BLaER1 (cell line): Measurements from ENCODE around the gene RPS6KA5.

Experiments
- H3K27ac ChIP-seq: shearing (Covaris generic); formaldehyde crosslinking; 2 replicates; pipeline ENCODE4 v1.8.1; 2022
- H3K27me3 ChIP-seq: shearing (Covaris generic); formaldehyde crosslinking; 2 replicates; pipeline ENCODE4 v1.8.1; 2022
- H3K36me3 ChIP-seq: shearing (Covaris generic); formaldehyde crosslinking; 2 replicates; pipeline ENCODE4 v1.8.1; 2022
- H3K4me1 ChIP-seq: shearing (Covaris generic); formaldehyde crosslinking; 2 replicates; pipeline ENCODE4 v1.8.1; 2022
- H3K4me2 ChIP-seq: shearing (Covaris generic); formaldehyde crosslinking; 2 replicates; pipeline ENCODE4 v1.8.1; 2022
- H3K4me3 ChIP-seq: shearing (Covaris generic); formaldehyde crosslinking; 2 replicates; pipeline ENCODE4 v1.8.1; 2022
- H3K9ac ChIP-seq: shearing (Covaris generic); formaldehyde crosslinking; 2 replicates; pipeline ENCODE4 v1.8.1; 2022
- H3K9me3 ChIP-seq: shearing (Covaris generic); formaldehyde crosslinking; 2 replicates; pipeline ENCODE4 v1.8.1; 2022
- H4K20me1 ChIP-seq: shearing (Covaris generic); formaldehyde crosslinking; 2 replicates; pipeline ENCODE4 v1.8.1; 2022
- Cebpa-rat ChIP-seq: shearing (Covaris generic); IDR thresholded peaks from 2 replicates; pipeline ENCODE4 v1.8.1; 2022

The RPS6KA5 gene

DNA sequence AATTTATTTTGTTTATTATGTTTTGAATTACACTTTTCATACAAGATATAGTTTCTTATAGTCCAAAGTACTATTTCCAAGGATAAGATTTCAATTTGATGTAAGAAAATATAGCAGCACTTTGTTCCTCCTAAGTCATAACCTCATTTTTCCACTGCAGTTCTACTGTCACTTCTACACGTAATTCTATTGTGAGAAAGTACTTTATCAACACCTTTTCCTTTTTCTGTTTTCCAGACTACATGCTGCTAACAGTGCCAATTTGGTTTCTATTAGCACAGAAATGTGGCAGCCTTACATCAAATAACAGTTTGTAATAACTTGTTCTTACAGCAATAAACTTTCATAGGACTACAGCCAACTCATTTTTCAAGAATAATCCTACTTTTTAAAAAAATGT is 45.0 kb downstream of the RPS6KA5 start:
- Histone ChIP-seq H3K27me3 (no peaks in the 10 kb centered on the region), H3K27ac (no peak overlapping the region), H3K4me1 (no peaks in the 10 kb centered on the region), H3K9ac (no peak overlapping the region), H3K9me3 (no peaks in the 10 kb centered on the region), H3K4me3 (no peak overlapping the region), H3K4me2 (no peak overlapping the region), H4K20me1 (no peaks in the 10 kb centered on the region), H3K36me3 (no peaks in the 10 kb centered on the region)
- TF ChIP-seq Cebpa-rat: no peak

DNA sequence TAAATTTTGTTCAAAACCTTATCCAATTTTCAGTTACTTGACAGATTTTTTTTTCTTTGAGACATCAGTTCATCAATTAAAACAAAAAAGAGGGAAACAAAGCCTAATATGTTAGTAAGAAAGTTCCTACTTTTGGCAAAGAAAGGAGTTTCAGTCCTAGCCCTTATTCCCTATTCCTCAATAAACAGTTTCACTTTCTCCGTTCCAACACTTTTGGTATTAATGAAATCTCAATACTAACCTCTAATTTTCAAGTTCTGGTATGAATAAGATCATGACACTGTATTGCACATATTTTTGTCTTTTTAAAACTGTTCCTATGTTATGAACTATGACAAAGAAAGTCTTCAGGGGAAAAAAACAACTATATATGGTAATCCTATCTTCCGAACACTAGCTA is 48.4 kb downstream of the RPS6KA5 start:
- Histone ChIP-seq H3K27me3 (no peaks in the 10 kb centered on the region), H3K9me3 (no peaks in the 10 kb centered on the region), H3K4me1 (peaks cover 16% of the 10 kb centered on the region), H3K27ac (no peak overlapping the region), H3K36me3 (no peaks in the 10 kb centered on the region), H3K4me2 (no peak overlapping the region), H4K20me1 (no peaks in the 10 kb centered on the region), H3K4me3 (no peak overlapping the region), H3K9ac (no peak overlapping the region)
- no peak for TF ChIP-seq Cebpa-rat

DNA sequence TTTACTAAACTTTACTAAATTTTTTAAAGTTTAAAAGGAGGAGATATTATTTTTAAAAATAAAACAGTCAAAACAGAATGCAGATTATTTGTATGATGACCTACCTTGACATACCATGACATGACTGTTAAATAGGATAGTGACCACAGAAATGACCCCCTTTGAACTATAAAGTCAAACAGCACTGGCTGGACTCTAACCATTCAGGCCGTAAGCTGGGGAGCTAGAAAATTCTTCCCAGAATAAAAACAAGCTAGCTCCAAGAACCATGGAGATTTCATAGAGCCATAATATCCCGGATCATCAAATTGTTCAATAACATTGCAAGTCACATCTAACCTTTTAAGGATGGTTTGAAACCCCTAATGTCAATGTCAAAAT is 50.3 kb downstream of the RPS6KA5 start:
- Histone ChIP-seq H3K4me1 (peaks cover 16% of the 10 kb centered on the region), H3K4me2 (peak overlapping the region; percentile 55), H3K9me3 (no peaks in the 10 kb centered on the region), H3K27me3 (no peaks in the 10 kb centered on the region), H3K4me3 (no peak overlapping the region), H3K36me3 (no peaks in the 10 kb centered on the region), H3K27ac (no peak overlapping the region), H4K20me1 (no peaks in the 10 kb centered on the region), H3K9ac (no peak overlapping the region)
- TF ChIP-seq Cebpa-rat: no peak

DNA sequence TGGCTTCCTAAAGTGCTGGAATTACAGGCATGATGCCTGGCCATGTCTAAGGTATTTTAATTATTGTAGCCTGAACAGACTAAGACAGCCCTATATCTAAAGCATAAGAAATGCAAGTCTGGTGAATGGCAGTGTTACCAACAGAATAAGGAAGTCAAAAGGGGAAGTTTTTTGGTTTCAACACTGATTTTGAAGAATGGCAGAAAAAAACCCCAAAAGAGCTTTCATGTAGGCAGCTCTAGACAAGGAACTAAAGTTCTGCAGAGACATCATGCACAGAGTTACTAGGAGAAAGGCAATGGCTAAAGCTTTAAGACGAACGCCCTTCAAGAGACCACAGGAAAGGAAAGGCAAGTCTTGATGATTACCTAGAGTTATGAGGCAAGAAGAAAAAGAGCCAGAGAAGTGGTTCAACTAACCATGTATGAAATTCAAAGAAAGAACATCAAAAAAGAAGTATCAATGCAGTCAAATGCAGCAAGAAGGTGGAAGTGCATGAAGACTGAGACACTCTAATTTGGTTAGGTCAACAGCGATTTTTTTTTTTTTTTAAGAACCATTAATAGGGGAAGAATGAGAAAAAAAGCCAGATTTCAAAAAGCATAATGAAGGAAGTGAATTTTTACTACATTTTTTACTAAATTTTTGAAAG is 50.8 kb downstream of the RPS6KA5 start:
- no peak overlapping the region for H3K9ac ChIP-seq
- H3K9me3 ChIP-seq: no peaks in the 10 kb centered on the region
- peak overlapping the region; percentile 55 for H3K4me2 ChIP-seq
- no peaks in the 10 kb centered on the region for H3K27me3 ChIP-seq
- H3K4me3 ChIP-seq: no peak overlapping the region
- no peak for TF ChIP-seq Cebpa-rat
- 0 out of 2 replicates have a peak overlapping the region, but pooled peaks have one; percentile 15 for H3K27ac ChIP-seq
- H3K4me1 ChIP-seq: peaks cover 16% of the 10 kb centered on the region
- H3K36me3 ChIP-seq: no peaks in the 10 kb centered on the region
- H4K20me1 ChIP-seq: no peaks in the 10 kb centered on the region

DNA sequence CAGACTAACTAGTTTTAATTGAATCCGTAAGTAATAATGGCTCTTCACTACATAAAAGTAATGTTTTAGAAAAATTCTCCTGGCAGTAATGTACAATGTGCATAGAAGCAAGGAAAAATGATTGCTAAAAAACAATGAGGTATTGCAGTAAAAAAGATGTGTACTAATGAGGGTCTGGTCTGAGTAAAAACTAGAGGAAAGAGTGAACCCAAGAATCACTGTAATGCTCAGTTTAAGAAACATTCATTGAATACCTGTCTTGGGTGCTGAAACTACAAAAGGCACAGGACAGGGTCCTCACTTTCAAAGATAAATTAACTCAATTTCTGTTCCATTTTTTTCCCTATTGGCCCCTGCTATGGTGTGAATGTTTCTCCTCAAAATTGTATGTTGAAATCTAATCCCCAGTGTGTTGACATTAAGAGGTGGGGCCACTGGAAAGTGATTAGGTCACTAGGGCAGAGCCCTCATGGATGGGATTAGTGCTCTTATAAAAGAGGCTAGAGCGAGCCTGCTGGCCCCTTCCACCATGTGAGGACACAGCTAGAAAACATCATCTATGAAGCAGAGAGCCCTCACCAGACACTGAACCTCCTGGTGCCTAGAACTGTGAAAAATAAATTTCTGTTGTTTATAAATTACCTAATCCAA is 51.6 kb downstream of the RPS6KA5 start:
- TF ChIP-seq Cebpa-rat: no peak
- peaks cover 16% of the 10 kb centered on the region for H3K4me1 ChIP-seq
- H3K27ac ChIP-seq: 0 out of 2 replicates have a peak overlapping the region, but pooled peaks have one; percentile 15
- no peaks in the 10 kb centered on the region for H3K36me3 ChIP-seq
- no peak overlapping the region for H3K4me3 ChIP-seq
- no peaks in the 10 kb centered on the region for H4K20me1 ChIP-seq
- H3K9me3 ChIP-seq: no peaks in the 10 kb centered on the region
- H3K27me3 ChIP-seq: no peaks in the 10 kb centered on the region
- H3K9ac ChIP-seq: no peak overlapping the region
- H3K4me2 ChIP-seq: peak overlapping the region; percentile 55

DNA sequence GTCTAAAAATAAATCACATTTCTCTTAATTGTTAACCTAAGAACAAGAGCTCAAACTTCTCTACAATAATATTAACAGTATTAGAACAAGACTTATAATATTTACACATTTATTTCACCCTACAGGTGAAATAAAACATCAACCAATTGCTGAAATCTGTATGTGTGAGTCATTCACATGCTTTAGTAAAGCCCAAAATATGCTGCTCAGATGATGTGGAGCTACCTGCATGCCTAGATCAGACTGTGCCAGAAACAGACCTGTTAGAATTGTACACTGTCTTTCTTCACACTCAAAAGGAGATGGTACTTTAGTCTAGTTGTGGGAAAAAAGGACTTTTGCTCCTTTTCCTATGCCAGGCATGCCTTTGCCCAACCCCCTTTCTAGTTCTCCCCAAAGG is 54.7 kb downstream of the RPS6KA5 start:
- Histone ChIP-seq H3K4me3 (no peak overlapping the region), H3K27me3 (no peaks in the 10 kb centered on the region), H4K20me1 (no peaks in the 10 kb centered on the region), H3K27ac (no peak overlapping the region), H3K9ac (no peak overlapping the region), H3K4me2 (no peak overlapping the region), H3K36me3 (no peaks in the 10 kb centered on the region), H3K4me1 (peaks cover 16% of the 10 kb centered on the region), H3K9me3 (no peaks in the 10 kb centered on the region)
- TF ChIP-seq Cebpa-rat: no peak

DNA sequence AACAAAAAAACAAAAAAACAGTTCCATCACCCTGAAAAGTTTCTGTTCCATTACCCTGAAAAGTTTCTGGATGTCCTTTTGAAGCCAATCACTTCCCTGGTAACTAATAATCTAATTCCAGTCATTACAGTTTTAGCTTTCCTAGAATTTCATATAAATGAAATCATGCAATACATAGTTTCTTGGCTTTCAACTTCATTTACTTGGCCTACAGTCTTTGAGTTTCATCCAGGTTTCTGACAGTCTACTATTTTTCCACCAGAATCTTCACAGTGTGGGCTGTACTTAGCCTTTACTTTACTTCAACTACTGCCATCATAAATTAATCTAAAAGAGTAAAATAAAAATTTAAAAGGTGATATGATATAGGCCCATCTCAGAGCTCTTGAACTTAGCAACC is 55.5 kb downstream of the RPS6KA5 start:
- Histone ChIP-seq H3K4me1 (peaks cover 12% of the 10 kb centered on the region), H3K27me3 (no peaks in the 10 kb centered on the region), H4K20me1 (no peaks in the 10 kb centered on the region), H3K9me3 (no peaks in the 10 kb centered on the region), H3K9ac (no peak overlapping the region), H3K27ac (no peak overlapping the region), H3K36me3 (no peaks in the 10 kb centered on the region), H3K4me3 (no peak overlapping the region), H3K4me2 (no peak overlapping the region)
- TF ChIP-seq Cebpa-rat: no peak

DNA sequence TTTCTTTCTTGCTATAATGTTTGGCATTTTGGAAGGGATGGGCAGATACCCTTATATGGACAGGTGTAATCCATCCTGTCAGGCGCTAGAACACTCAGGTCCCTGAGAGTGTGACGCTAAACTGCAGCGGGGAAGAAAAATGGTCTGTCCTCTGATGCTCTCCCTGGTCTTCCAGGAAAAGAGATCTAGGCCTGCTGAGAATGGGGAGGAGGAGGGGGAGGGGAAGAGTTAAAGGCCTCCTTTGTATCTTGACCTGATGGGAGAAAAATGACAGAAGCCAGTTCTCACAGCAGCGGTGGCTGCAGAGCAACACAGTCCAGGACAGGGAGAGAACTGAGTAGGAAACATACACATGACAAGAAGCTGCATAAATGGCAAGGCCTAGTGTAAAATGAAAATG is 61.1 kb downstream of the RPS6KA5 start:
- no peaks in the 10 kb centered on the region for H3K4me1 ChIP-seq

DNA sequence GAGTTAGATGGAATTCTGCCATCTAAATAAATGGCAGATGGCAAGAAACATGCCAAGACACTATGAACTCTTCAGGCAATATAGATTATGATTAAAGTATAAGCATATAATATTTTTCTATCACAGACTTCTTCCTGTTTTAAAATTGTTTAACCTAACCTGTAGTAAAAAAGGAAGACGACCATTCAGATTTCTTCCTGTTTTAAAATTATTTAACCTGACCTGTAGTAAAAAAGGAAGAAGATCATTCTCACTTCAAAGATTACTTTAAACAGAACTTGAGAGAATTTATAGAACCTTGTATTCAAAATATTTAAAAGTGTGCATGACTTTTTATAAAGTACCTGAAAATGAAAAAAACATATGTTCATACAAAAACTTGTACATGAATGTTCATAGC is 63.5 kb downstream of the RPS6KA5 start:
- peaks cover 3% of the 10 kb centered on the region; the same call in 1 of the 2 replicates for H3K36me3 ChIP-seq
- TF ChIP-seq Cebpa-rat: no peak
- no peak overlapping the region for H3K9ac ChIP-seq
- H3K4me2 ChIP-seq: no peak overlapping the region
- no peak overlapping the region for H3K4me3 ChIP-seq
- H3K4me1 ChIP-seq: no peaks in the 10 kb centered on the region
- H3K27me3 ChIP-seq: no peaks in the 10 kb centered on the region
- no peaks in the 10 kb centered on the region for H4K20me1 ChIP-seq
- H3K9me3 ChIP-seq: no peaks in the 10 kb centered on the region
- H3K27ac ChIP-seq: no peak overlapping the region

More for the DNA sequence above, 61.1 kb downstream of the RPS6KA5 start:
- no peak for TF ChIP-seq Cebpa-rat
- H3K27me3 ChIP-seq: no peaks in the 10 kb centered on the region
- H3K27ac ChIP-seq: no peak overlapping the region
- no peaks in the 10 kb centered on the region for H4K20me1 ChIP-seq
- no peaks in the 10 kb centered on the region for H3K9me3 ChIP-seq
- H3K4me2 ChIP-seq: no peak overlapping the region
- no peak overlapping the region for H3K4me3 ChIP-seq
- H3K9ac ChIP-seq: no peak overlapping the region
- H3K36me3 ChIP-seq: peaks cover 3% of the 10 kb centered on the region; the same call in 1 of the 2 replicates

DNA sequence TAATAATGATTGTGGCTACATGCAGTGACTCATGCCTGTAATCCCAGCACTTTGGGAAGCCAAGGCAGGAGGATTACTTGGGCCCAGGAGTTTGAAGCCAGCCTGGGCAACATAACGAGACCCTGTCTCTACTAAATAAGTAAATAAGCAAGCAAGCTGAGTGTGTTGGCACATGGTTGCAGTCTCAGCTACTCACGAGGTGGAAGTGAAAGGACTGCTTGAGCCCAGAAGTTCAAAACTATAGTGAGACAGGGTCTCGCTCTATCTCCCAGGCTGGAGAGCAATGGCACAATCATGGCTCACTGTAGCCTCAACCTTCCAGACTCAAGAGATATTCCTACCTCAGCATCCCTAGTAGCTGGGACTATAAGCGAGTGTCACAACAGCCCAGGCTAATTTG is 64.7 kb downstream of the RPS6KA5 start:
- Histone ChIP-seq H3K4me2 (no peak overlapping the region), H3K27me3 (no peaks in the 10 kb centered on the region), H3K4me1 (no peaks in the 10 kb centered on the region), H3K27ac (no peak overlapping the region), H3K4me3 (no peak overlapping the region), H3K9ac (no peak overlapping the region), H3K36me3 (peaks cover 3% of the 10 kb centered on the region; the same call in 1 of the 2 replicates), H4K20me1 (no peaks in the 10 kb centered on the region), H3K9me3 (no peaks in the 10 kb centered on the region)
- no peak for TF ChIP-seq Cebpa-rat
